ENCODE measurements around the gene CLCA2.
A peak's percentile ranks its signal among the peaks of the same experiment; 100 is the strongest.
"Not testable (repeated sequence)": the region's sequence is repeated elsewhere in the genome, so short reads cannot be mapped to it uniquely, and the experiment has no call there.

DNA sequence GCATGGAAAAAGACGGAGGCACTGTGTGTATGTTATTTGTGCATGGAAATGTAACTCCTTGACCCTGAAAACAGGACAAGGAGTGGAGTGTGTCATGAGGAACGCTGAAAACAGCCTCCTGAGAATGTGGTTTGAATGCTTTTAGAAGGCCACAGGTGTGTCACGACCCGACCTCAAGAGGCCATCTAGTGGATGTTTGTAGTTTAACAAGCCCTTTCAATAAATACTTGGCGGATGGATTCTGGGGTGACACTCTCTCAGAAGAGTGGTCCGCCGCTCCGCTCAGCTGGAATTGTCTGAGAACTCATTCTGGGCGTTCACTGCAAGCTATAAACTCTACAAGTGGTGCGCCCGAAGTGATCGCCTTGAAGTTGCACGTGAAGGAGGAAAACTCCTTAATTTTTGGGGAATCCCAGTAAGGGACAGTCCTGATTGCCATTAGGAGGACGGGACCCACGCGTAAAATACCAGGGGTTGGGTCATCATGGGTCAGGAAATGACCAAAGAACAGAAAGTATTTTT is 78.2 kb downstream of the CLCA2 start:
- TF ChIP-seq RXRA (IDR thresholded peaks at IDR 0.05); FOXA2 (IDR thresholded peaks at IDR 0.05); TAF1 (conservative IDR thresholded peaks at IDR 0.05); YY1 (IDR thresholded peaks at IDR 0.05): not testable (repeated sequence)
- TF ChIP-seq RAD21 (IDR thresholded peaks at IDR 0.05), result peak; percentile 51 to 72
- TF ChIP-seq, protein P1, sequence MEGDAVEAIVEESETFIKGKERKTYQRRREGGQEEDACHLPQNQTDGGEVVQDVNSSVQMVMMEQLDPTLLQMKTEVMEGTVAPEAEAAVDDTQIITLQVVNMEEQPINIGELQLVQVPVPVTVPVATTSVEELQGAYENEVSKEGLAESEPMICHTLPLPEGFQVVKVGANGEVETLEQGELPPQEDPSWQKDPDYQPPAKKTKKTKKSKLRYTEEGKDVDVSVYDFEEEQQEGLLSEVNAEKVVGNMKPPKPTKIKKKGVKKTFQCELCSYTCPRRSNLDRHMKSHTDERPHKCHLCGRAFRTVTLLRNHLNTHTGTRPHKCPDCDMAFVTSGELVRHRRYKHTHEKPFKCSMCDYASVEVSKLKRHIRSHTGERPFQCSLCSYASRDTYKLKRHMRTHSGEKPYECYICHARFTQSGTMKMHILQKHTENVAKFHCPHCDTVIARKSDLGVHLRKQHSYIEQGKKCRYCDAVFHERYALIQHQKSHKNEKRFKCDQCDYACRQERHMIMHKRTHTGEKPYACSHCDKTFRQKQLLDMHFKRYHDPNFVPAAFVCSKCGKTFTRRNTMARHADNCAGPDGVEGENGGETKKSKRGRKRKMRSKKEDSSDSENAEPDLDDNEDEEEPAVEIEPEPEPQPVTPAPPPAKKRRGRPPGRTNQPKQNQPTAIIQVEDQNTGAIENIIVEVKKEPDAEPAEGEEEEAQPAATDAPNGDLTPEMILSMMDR (IDR thresholded peaks at IDR 0.05; ENCODE audit: low read depth, low read length, missing input control), result peak; percentile 31
- TF ChIP-seq, protein P2, sequence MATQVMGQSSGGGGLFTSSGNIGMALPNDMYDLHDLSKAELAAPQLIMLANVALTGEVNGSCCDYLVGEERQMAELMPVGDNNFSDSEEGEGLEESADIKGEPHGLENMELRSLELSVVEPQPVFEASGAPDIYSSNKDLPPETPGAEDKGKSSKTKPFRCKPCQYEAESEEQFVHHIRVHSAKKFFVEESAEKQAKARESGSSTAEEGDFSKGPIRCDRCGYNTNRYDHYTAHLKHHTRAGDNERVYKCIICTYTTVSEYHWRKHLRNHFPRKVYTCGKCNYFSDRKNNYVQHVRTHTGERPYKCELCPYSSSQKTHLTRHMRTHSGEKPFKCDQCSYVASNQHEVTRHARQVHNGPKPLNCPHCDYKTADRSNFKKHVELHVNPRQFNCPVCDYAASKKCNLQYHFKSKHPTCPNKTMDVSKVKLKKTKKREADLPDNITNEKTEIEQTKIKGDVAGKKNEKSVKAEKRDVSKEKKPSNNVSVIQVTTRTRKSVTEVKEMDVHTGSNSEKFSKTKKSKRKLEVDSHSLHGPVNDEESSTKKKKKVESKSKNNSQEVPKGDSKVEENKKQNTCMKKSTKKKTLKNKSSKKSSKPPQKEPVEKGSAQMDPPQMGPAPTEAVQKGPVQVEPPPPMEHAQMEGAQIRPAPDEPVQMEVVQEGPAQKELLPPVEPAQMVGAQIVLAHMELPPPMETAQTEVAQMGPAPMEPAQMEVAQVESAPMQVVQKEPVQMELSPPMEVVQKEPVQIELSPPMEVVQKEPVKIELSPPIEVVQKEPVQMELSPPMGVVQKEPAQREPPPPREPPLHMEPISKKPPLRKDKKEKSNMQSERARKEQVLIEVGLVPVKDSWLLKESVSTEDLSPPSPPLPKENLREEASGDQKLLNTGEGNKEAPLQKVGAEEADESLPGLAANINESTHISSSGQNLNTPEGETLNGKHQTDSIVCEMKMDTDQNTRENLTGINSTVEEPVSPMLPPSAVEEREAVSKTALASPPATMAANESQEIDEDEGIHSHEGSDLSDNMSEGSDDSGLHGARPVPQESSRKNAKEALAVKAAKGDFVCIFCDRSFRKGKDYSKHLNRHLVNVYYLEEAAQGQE (IDR thresholded peaks at IDR 0.05), result not testable (repeated sequence)
- TF ChIP-seq, protein P3, sequence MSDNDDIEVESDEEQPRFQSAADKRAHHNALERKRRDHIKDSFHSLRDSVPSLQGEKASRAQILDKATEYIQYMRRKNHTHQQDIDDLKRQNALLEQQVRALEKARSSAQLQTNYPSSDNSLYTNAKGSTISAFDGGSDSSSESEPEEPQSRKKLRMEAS (IDR thresholded peaks at IDR 0.05), result not testable (repeated sequence)
- TF ChIP-seq, protein P4, sequence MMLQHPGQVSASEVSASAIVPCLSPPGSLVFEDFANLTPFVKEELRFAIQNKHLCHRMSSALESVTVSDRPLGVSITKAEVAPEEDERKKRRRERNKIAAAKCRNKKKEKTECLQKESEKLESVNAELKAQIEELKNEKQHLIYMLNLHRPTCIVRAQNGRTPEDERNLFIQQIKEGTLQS (IDR thresholded peaks at IDR 0.05), result not testable (repeated sequence)

Measured in liver (tissue), 3 donors.